Mesenchymal stem cell (in vitro differentiated cells and primary cell): Measurements from ENCODE around the gene GPATCH4.

ENCODE experiments used
- DNase-seq: peaks from one replicate; pipeline ENCODE4 v3.0.0-alpha.2; 2013
- H2AFZ ChIP-seq: one replicate; pipeline ENCODE4 v1.6.1; 2013; ENCODE audit warnings: low read depth, mild to moderate bottlenecking, control low read depth, inconsistent platforms, low read length, moderate library complexity
- H2AK5ac ChIP-seq: 2 replicates; pipeline ENCODE4 v1.6.1; 2013; ENCODE audit warnings: low read length, moderate library complexity, mild to moderate bottlenecking, inconsistent platforms; ENCODE audit not compliant: severe bottlenecking
- H2BK120ac ChIP-seq: one replicate; pipeline ENCODE4 v1.6.1; 2013; ENCODE audit warnings: low read depth, mild to moderate bottlenecking, inconsistent platforms, low read length, moderate library complexity
- H2BK12ac ChIP-seq, 2 experiments: one replicate each; pipeline ENCODE4 v1.6.1; 2013; ENCODE audit warnings: inconsistent platforms in 2 of 2, low read length in 2 of 2, mild to moderate bottlenecking in 2 of 2, moderate library complexity in 2 of 2, control low read depth in 1 of 2
- H2BK15ac ChIP-seq: one replicate; pipeline ENCODE4 v1.6.1; 2013; ENCODE audit warnings: mild to moderate bottlenecking, low read depth, inconsistent platforms; ENCODE audit not compliant: poor library complexity, severe bottlenecking
- H2BK5ac ChIP-seq: 2 replicates; pipeline ENCODE4 v1.6.1; 2013; ENCODE audit warnings: low read depth, mild to moderate bottlenecking, low read length, control low read depth, inconsistent platforms; ENCODE audit not compliant: poor library complexity, severe bottlenecking
- H3K14ac ChIP-seq, 2 experiments: one replicate each; pipeline ENCODE4 v1.6.1; 2013; ENCODE audit warnings: inconsistent platforms in 2 of 2, low read length in 2 of 2, control low read depth in 1 of 2, mild to moderate bottlenecking in 1 of 2, moderate library complexity in 1 of 2
- H3K18ac ChIP-seq, 2 experiments: one replicate each; pipeline ENCODE4 v1.6.1; 2013; ENCODE audit warnings: inconsistent platforms in 2 of 2, low read length in 2 of 2, control low read depth in 1 of 2, low read depth in 1 of 2, mild to moderate bottlenecking in 1 of 2
- H3K23ac ChIP-seq, 2 experiments: one replicate each; pipeline ENCODE4 v1.6.1; 2013; ENCODE audit warnings: inconsistent platforms in 2 of 2, low read length in 2 of 2, mild to moderate bottlenecking in 2 of 2, moderate library complexity in 2 of 2, control low read depth in 1 of 2
- H3K27ac ChIP-seq: 2 replicates; pipeline ENCODE4 v1.5.1; 2013; ENCODE audit warnings: mild to moderate bottlenecking, moderate library complexity, low read length, control low read depth, inconsistent platforms; ENCODE audit not compliant: poor library complexity, severe bottlenecking
- H3K27me3 ChIP-seq, 2 experiments: 2 replicates each; pipeline versions ENCODE4 v1.6.1 to v1.7.0; 2013; ENCODE audit warnings: low read length in 2 of 2, mild to moderate bottlenecking in 2 of 2, moderate library complexity in 2 of 2, control low read depth in 1 of 2, inconsistent platforms in 1 of 2; ENCODE audit not compliant: control insufficient read depth in 1 of 2, insufficient read depth in 1 of 2
- H3K36me3 ChIP-seq, 2 experiments: 2 replicates each; pipeline versions ENCODE4 v1.6.1 to v1.7.0; 2013; ENCODE audit warnings: low read length in 2 of 2, control low read depth in 1 of 2, inconsistent platforms in 1 of 2, low read depth in 1 of 2, mild to moderate bottlenecking in 1 of 2; ENCODE audit not compliant: insufficient read depth in 2 of 2, control insufficient read depth in 1 of 2
- H3K4ac ChIP-seq, 2 experiments: one replicate each; pipeline ENCODE4 v1.6.1; 2013; ENCODE audit warnings: inconsistent platforms in 2 of 2, low read length in 2 of 2, mild to moderate bottlenecking in 2 of 2, moderate library complexity in 2 of 2, control low read depth in 1 of 2, low read depth in 1 of 2
- H3K4me1 ChIP-seq: 2 replicates; pipeline ENCODE4 v1.6.1; 2013; ENCODE audit warnings: low read depth, low read length, control low read depth; ENCODE audit not compliant: control insufficient read depth, insufficient read depth
- H3K4me2 ChIP-seq: 2 replicates; pipeline ENCODE4 v1.6.1; 2013; ENCODE audit warnings: low read length, mild to moderate bottlenecking, inconsistent platforms; ENCODE audit not compliant: poor library complexity, severe bottlenecking
- H3K4me3 ChIP-seq, 2 experiments: 2 replicates each; pipeline versions ENCODE4 v1.5.1 to v1.7.0; 2013; ENCODE audit warnings: low read length in 2 of 2, mild to moderate bottlenecking in 2 of 2, control low read depth in 1 of 2, low read depth in 1 of 2; ENCODE audit not compliant: insufficient read depth in 1 of 2
- H3K79me1 ChIP-seq: replicated peaks from 2 replicates; pipeline ENCODE4 v1.6.1; 2013; ENCODE audit warnings: mild to moderate bottlenecking, control low read depth, low read length, inconsistent platforms; ENCODE audit not compliant: poor library complexity, severe bottlenecking
- H3K9ac ChIP-seq: 2 replicates; pipeline ENCODE4 v1.7.0; 2013; ENCODE audit warnings: mild to moderate bottlenecking, low read length, moderate library complexity
- H3K9me3 ChIP-seq: 2 replicates; pipeline ENCODE4 v1.7.0; 2013; ENCODE audit warnings: mild to moderate bottlenecking, low read length; ENCODE audit not compliant: control insufficient read depth
- H4K8ac ChIP-seq: one replicate; pipeline ENCODE4 v1.6.1; 2013; ENCODE audit warnings: inconsistent platforms, mild to moderate bottlenecking, low read length, moderate library complexity
- H4K91ac ChIP-seq: one replicate; pipeline ENCODE4 v1.6.1; 2013; ENCODE audit warnings: mild to moderate bottlenecking, low read length, inconsistent platforms
- WGBS: methylation state at CpG from one replicate; pipeline ENCODE4 v1.1.7; 2013; ENCODE audit warnings: mixed read lengths; 5-methylcytosine and 5-hydroxymethylcytosine counted together

Gene GPATCH4

GRCh38 chr1:156560585-156561163, 40.6 kb downstream of the GPATCH4 start:
- H3K14ac ChIP-seq: no peak overlapping the region
- H2BK120ac ChIP-seq: no peak overlapping the region
- H3K18ac ChIP-seq: no peak overlapping the region
- peaks cover 8 to 23% of the 10 kb centered on the region in 2 experiments for H3K36me3 ChIP-seq
- H3K23ac ChIP-seq: no peak overlapping the region
- H3K4ac ChIP-seq: no peak overlapping the region
- H2BK5ac ChIP-seq: no peak overlapping the region
- no peak overlapping the region for H3K9ac ChIP-seq
- no peak overlapping the region for H4K91ac ChIP-seq
- H2AFZ ChIP-seq: no peak overlapping the region
- no peaks in the 10 kb centered on the region for H3K27me3 ChIP-seq
- no peak overlapping the region for H3K4me2 ChIP-seq
- H2AK5ac ChIP-seq: no peak overlapping the region
- no peak overlapping the region for H3K4me3 ChIP-seq
- H3K79me1 ChIP-seq: peaks cover 2% of the 10 kb centered on the region
- no peak overlapping the region for H4K8ac ChIP-seq
- H2BK12ac ChIP-seq: no peak overlapping the region
- H3K4me1 ChIP-seq: peaks cover 4% of the 10 kb centered on the region
- H3K27ac ChIP-seq: no peak overlapping the region
- no peaks in the 10 kb centered on the region for H3K9me3 ChIP-seq
- 75% methylated on average over 5 of the region's 5 CpGs for WGBS
- DNase-seq: no peak
- no peak overlapping the region for H2BK15ac ChIP-seq

GRCh38 chr1:156559797-156560385, 41.4 kb downstream of the GPATCH4 start:
- Histone ChIP-seq H3K4ac (no peak overlapping the region), H3K9ac (no peak overlapping the region), H3K36me3 (peaks cover 8 to 23% of the 10 kb centered on the region in 2 experiments), H3K4me1 (peaks cover 4% of the 10 kb centered on the region), H3K79me1 (no peaks in the 10 kb centered on the region), H2AK5ac (no peak overlapping the region), H4K8ac (no peak overlapping the region), H4K91ac (no peak overlapping the region), H2BK15ac (no peak overlapping the region), H3K4me3 (no peak overlapping the region), H2BK12ac (no peak overlapping the region), H3K9me3 (no peaks in the 10 kb centered on the region), H2AFZ (no peak overlapping the region), H2BK120ac (no peak overlapping the region), H2BK5ac (no peak overlapping the region), H3K4me2 (no peak overlapping the region), H3K27me3 (no peaks in the 10 kb centered on the region), H3K23ac (no peak overlapping the region), H3K27ac (no peak overlapping the region), H3K18ac (no peak overlapping the region), H3K14ac (no peak overlapping the region)
- 68% methylated on average over 5 of the region's 5 CpGs for WGBS
- DNase-seq: no peak

GRCh38 chr1:156559086-156559796, 42.0 kb downstream of the GPATCH4 start:
- H3K4ac ChIP-seq: no peak overlapping the region

GRCh38 chr1:156556354-156556753, 44.9 kb downstream of the GPATCH4 start:
- H3K79me1 ChIP-seq: no peaks in the 10 kb centered on the region
- H3K27ac ChIP-seq: no peak overlapping the region
- no peak overlapping the region for H4K91ac ChIP-seq
- H2AFZ ChIP-seq: no peak overlapping the region
- no peaks in the 10 kb centered on the region for H3K9me3 ChIP-seq
- H3K4me1 ChIP-seq: peaks cover 10% of the 10 kb centered on the region
- no peak overlapping the region for H3K4me3 ChIP-seq
- WGBS: 82% methylated on average over 8 of the region's 9 CpGs
- H2BK12ac ChIP-seq: no peak overlapping the region
- no peak overlapping the region for H3K14ac ChIP-seq
- no peak overlapping the region for H3K23ac ChIP-seq
- H3K36me3 ChIP-seq: peaks cover 2 to 9% of the 10 kb centered on the region in 2 experiments
- no peak overlapping the region for H3K18ac ChIP-seq
- no peak overlapping the region for H4K8ac ChIP-seq
- no peak overlapping the region for H3K4ac ChIP-seq
- no peak for DNase-seq
- H3K9ac ChIP-seq: no peak overlapping the region
- no peak overlapping the region for H3K4me2 ChIP-seq
- H2BK120ac ChIP-seq: no peak overlapping the region
- H2BK15ac ChIP-seq: no peak overlapping the region
- no peaks in the 10 kb centered on the region for H3K27me3 ChIP-seq
- H2AK5ac ChIP-seq: no peak overlapping the region
- H2BK5ac ChIP-seq: no peak overlapping the region

More at GRCh38 chr1:156559086-156559796, 42.0 kb downstream of the GPATCH4 start:
- Histone ChIP-seq H3K27me3 (no peaks in the 10 kb centered on the region), H2BK5ac (no peak overlapping the region), H4K8ac (no peak overlapping the region), H2BK12ac (no peak overlapping the region), H3K9ac (no peak overlapping the region), H3K27ac (no peak overlapping the region), H3K4me1 (peaks cover 4% of the 10 kb centered on the region), H3K23ac (no peak overlapping the region), H2BK15ac (no peak overlapping the region), H2AK5ac (no peak overlapping the region), H3K18ac (no peak overlapping the region), H3K4me2 (no peak overlapping the region), H3K79me1 (no peaks in the 10 kb centered on the region), H2BK120ac (no peak overlapping the region), H3K4me3 (no peak overlapping the region), H3K36me3 (peaks cover 8 to 23% of the 10 kb centered on the region in 2 experiments), H3K9me3 (no peaks in the 10 kb centered on the region), H2AFZ (no peak overlapping the region), H3K14ac (no peak overlapping the region), H4K91ac (no peak overlapping the region)
- no peak for DNase-seq
- 78% methylated on average over 7 of the region's 8 CpGs for WGBS
